ENCODE results near the gene RBPMS2.
A peak's percentile ranks its signal among the peaks of the same experiment; 100 is the strongest.

RBPMS2 gene

GRCh38 chr15:64792282-64792681 lies 16.9 kb upstream of the RBPMS2 start:
- TF ChIP-seq CTCF (IDR thresholded peaks at IDR 0.05; ENCODE audit: low read depth, low read length), result no peak
- H3K36me3 ChIP-seq, result no peaks in the 10 kb centered on the region
- no peaks in the 10 kb centered on the region for H3K9me3 ChIP-seq (ENCODE audit: severe bottlenecking)
- no peak for DNase-seq
- H3K4me3 ChIP-seq (ENCODE audit: low read depth, low read length), result no peak overlapping the region
- no peak overlapping the region for H3K27ac ChIP-seq
- H3K27me3 ChIP-seq (ENCODE audit: insufficient read depth, low read depth, severe bottlenecking), result no peaks in the 10 kb centered on the region

- Histone ChIP-seq H3K27me3 (ENCODE audit: insufficient read depth, low read depth, severe bottlenecking) (no peaks in the 10 kb centered on the region), H3K9me3 (ENCODE audit: severe bottlenecking) (no peaks in the 10 kb centered on the region), H3K36me3 (no peaks in the 10 kb centered on the region), H3K27ac (no peak overlapping the region), H3K4me3 (ENCODE audit: low read depth, low read length) (no peak overlapping the region)
- TF ChIP-seq CTCF (IDR thresholded peaks at IDR 0.05; ENCODE audit: low read depth, low read length), result no peak
- DNase-seq, result no peak
Observed at GRCh38 chr15:64791401-64791800, 16.0 kb upstream of the RBPMS2 start.

GRCh38 chr15:64783796-64784195 lies 8.4 kb upstream of the RBPMS2 start:
- Histone ChIP-seq H3K36me3 (no peaks in the 10 kb centered on the region), H3K9me3 (ENCODE audit: severe bottlenecking) (no peaks in the 10 kb centered on the region), H3K27ac (no peak overlapping the region), H3K27me3 (ENCODE audit: insufficient read depth, low read depth, severe bottlenecking) (no peaks in the 10 kb centered on the region), H3K4me3 (ENCODE audit: low read depth, low read length) (no peak overlapping the region)
- no peak for TF ChIP-seq CTCF (IDR thresholded peaks at IDR 0.05; ENCODE audit: low read depth, low read length)
- DNase-seq, result no peak

GRCh38 chr15:64782751-64783150 lies 7.4 kb upstream of the RBPMS2 start:
- no peak overlapping the region for H3K27ac ChIP-seq
- DNase-seq, result no peak
- no peak overlapping the region for H3K4me3 ChIP-seq (ENCODE audit: low read depth, low read length)
- TF ChIP-seq CTCF (IDR thresholded peaks at IDR 0.05; ENCODE audit: low read depth, low read length), result no peak
- H3K36me3 ChIP-seq, result no peaks in the 10 kb centered on the region
- no peaks in the 10 kb centered on the region for H3K9me3 ChIP-seq (ENCODE audit: severe bottlenecking)
- no peaks in the 10 kb centered on the region for H3K27me3 ChIP-seq (ENCODE audit: insufficient read depth, low read depth, severe bottlenecking)

- no peaks in the 10 kb centered on the region for H3K9me3 ChIP-seq (ENCODE audit: severe bottlenecking)
- H3K36me3 ChIP-seq, result no peaks in the 10 kb centered on the region
- H3K4me3 ChIP-seq (ENCODE audit: low read depth, low read length), result no peak overlapping the region
- no peak for TF ChIP-seq CTCF (IDR thresholded peaks at IDR 0.05; ENCODE audit: low read depth, low read length)
- H3K27me3 ChIP-seq (ENCODE audit: insufficient read depth, low read depth, severe bottlenecking), result no peaks in the 10 kb centered on the region
- no peak overlapping the region for H3K27ac ChIP-seq
- DNase-seq, result no peak
Observed at GRCh38 chr15:64781299-64781698, 5.9 kb upstream of the RBPMS2 start.

- H3K36me3 ChIP-seq, result no peaks in the 10 kb centered on the region
- no peak overlapping the region for H3K4me3 ChIP-seq (ENCODE audit: low read depth, low read length)
- no peak overlapping the region for H3K27ac ChIP-seq
- H3K9me3 ChIP-seq (ENCODE audit: severe bottlenecking), result no peaks in the 10 kb centered on the region
- H3K27me3 ChIP-seq (ENCODE audit: insufficient read depth, low read depth, severe bottlenecking), result no peaks in the 10 kb centered on the region
- TF ChIP-seq CTCF (IDR thresholded peaks at IDR 0.05; ENCODE audit: low read depth, low read length), result no peak
- peak; percentile 74 for DNase-seq
Observed at GRCh38 chr15:64780600-64781156, 5.3 kb upstream of the RBPMS2 start.
